ENCODE data around the gene STXBP5. TPM values are rescaled to one million over a fixed set of nuclear protein-coding genes. Genes with fewer than 3 reads are reported as not detected.

Gene STXBP5
- total RNA-seq: 10 to 100 TPM; 34.4 to 59.9 TPM

GRCh38 chr6:147204060-147204785 lies at the start of gene STXBP5:
Gene STXBP5 (plus strand): TSS chr6:147204417. CDS start chr6:147204533, 116 bp downstream.
- no peaks in the 10 kb centered on the region for H3K36me3 ChIP-seq
- peak; percentile 42 for DNase-seq (ENCODE audit: low spot score)
- no peaks in the 10 kb centered on the region for H3K9me3 ChIP-seq
- TF ChIP-seq POLR2A (IDR thresholded peaks at IDR 0.05): no peak
- no peak for TF ChIP-seq CTCF (IDR thresholded peaks at IDR 0.05)
- no peak for TF ChIP-seq POLR2AphosphoS5 (IDR thresholded peaks at IDR 0.05)
- peak within 1 kb of the TSS; percentile 94 to 95 for H3K27ac ChIP-seq
- H3K27me3 ChIP-seq (replicated peaks; ENCODE audit: insufficient read depth): no peaks in the 10 kb centered on the region
- peak within 1 kb of the TSS; percentile 82 to 90 for H3K4me3 ChIP-seq
- 1% methylated on average over 64 of the region's 85 CpGs for WGBS
- intact Hi-C loops (cut with DNase I): loop anchor here (5.0 to 10.0 kb wide), 4 partner anchors 81 to 659 kb away; partner anchors contain the start of gene RAB32
- H3K4me1 ChIP-seq (replicated peaks): no peaks in the 10 kb centered on the region

- Histone ChIP-seq H3K36me3 (no peaks in the 10 kb centered on the region), H3K4me1 (replicated peaks) (no peaks in the 10 kb centered on the region), H3K27ac (peak overlapping the region; percentile 59 to 64), H3K27me3 (replicated peaks; ENCODE audit: insufficient read depth) (no peaks in the 10 kb centered on the region), H3K9me3 (no peaks in the 10 kb centered on the region), H3K4me3 (no peak overlapping the region)
- TF ChIP-seq POLR2A (IDR thresholded peaks at IDR 0.05) (no peak), POLR2AphosphoS5 (IDR thresholded peaks at IDR 0.05) (peak; percentile 72)
- 55% methylated on average over 1 of the region's 1 CpG for WGBS
- intact Hi-C loops (cut with DNase I): no loop called here
- DNase-seq (ENCODE audit: low spot score): peak; percentile 42
Measured at GRCh38 chr6:147154454-147154853, 49.8 kb upstream of the STXBP5 start.

- intact Hi-C loops (cut with DNase I): no loop called here
Measured at GRCh38 chr6:147156218-147156617, 48.0 kb upstream of the STXBP5 start.

GRCh38 chr6:147156799-147157382 lies 47.3 kb upstream of the STXBP5 start:
- WGBS: 84% methylated on average over 4 of the region's 4 CpGs
- Histone ChIP-seq H3K4me1 (replicated peaks) (no peaks in the 10 kb centered on the region), H3K36me3 (no peaks in the 10 kb centered on the region), H3K27me3 (replicated peaks; ENCODE audit: insufficient read depth) (no peaks in the 10 kb centered on the region), H3K4me3 (no peak overlapping the region), H3K9me3 (no peaks in the 10 kb centered on the region), H3K27ac (no peak overlapping the region)
- DNase-seq (ENCODE audit: low spot score): no peak
- intact Hi-C loops (cut with DNase I): no loop called here
- TF ChIP-seq CTCF (IDR thresholded peaks at IDR 0.05) (no peak), POLR2A (IDR thresholded peaks at IDR 0.05) (no peak), POLR2AphosphoS5 (IDR thresholded peaks at IDR 0.05) (no peak)

More at GRCh38 chr6:147156218-147156617, 48.0 kb upstream of the STXBP5 start:
- Histone ChIP-seq H3K4me3 (no peak overlapping the region), H3K4me1 (replicated peaks) (no peaks in the 10 kb centered on the region), H3K27me3 (replicated peaks; ENCODE audit: insufficient read depth) (no peaks in the 10 kb centered on the region), H3K27ac (no peak overlapping the region), H3K36me3 (no peaks in the 10 kb centered on the region), H3K9me3 (no peaks in the 10 kb centered on the region)
- TF ChIP-seq POLR2AphosphoS5 (IDR thresholded peaks at IDR 0.05): no peak
- TF ChIP-seq POLR2A (IDR thresholded peaks at IDR 0.05): no peak
- no peak for TF ChIP-seq CTCF (IDR thresholded peaks at IDR 0.05)
- no peak for DNase-seq (ENCODE audit: low spot score)

GRCh38 chr6:147157930-147158329 lies 46.3 kb upstream of the STXBP5 start:
- H3K27me3 ChIP-seq (replicated peaks; ENCODE audit: insufficient read depth): no peaks in the 10 kb centered on the region
- intact Hi-C loops (cut with DNase I): no loop called here
- TF ChIP-seq POLR2A (IDR thresholded peaks at IDR 0.05): no peak
- no peak for TF ChIP-seq CTCF (IDR thresholded peaks at IDR 0.05)
- TF ChIP-seq POLR2AphosphoS5 (IDR thresholded peaks at IDR 0.05): no peak
- H3K4me3 ChIP-seq: no peak overlapping the region
- no peak overlapping the region for H3K27ac ChIP-seq
- DNase-seq (ENCODE audit: low spot score): no peak
- WGBS: 83% methylated on average over 2 of the region's 2 CpGs
- no peaks in the 10 kb centered on the region for H3K4me1 ChIP-seq (replicated peaks)
- H3K9me3 ChIP-seq: no peaks in the 10 kb centered on the region
- H3K36me3 ChIP-seq: no peaks in the 10 kb centered on the region
